ENCODE measurements around the gene MOSPD3. TPM values are rescaled to one million over a fixed set of nuclear protein-coding genes. Genes with fewer than 3 reads are reported as not detected.

The MOSPD3 gene
- total and polyA plus RNA-seq, 2 of the 13 experiments (the other 11 are each of a cell fraction or from before 2014, with no cell fraction given) = 7.6 to 8.8 TPM

GRCh38 chr7:100568896-100569844 is 43.2 kb upstream of the MOSPD3 start (continued):
- TF ChIP-seq PATZ1 (CRISPR knock-in tag; IDR thresholded peaks at IDR 0.05) (0 out of 2 replicates have a peak, but pooled peaks have one; percentile 73), RELA (CRISPR knock-in tag; IDR thresholded peaks at IDR 0.05) (no peak), REL (CRISPR knock-in tag; conservative IDR thresholded peaks at IDR 0.05) (peak; percentile 92; the same call in 1 of the 2 replicates), REST (IDR thresholded peaks at IDR 0.05; ENCODE audit: borderline replicate concordance in 1 of 2, low read depth in 1 of 2, low read length in 2 of 2) (no peak), REXO4 (CRISPR knock-in tag; IDR thresholded peaks at IDR 0.05; ENCODE audit: borderline replicate concordance) (peak; percentile 28; the same call in 1 of the 2 replicates), XRCC5 (optimal IDR thresholded peaks at IDR 0.05; ENCODE audit: low read length) (peak; percentile 94), HOXA5 (CRISPR knock-in tag; IDR thresholded peaks at IDR 0.05) (peak; percentile 13), GATAD2A (CRISPR knock-in tag; IDR thresholded peaks at IDR 0.05) (0 out of 2 replicates have a peak, but pooled peaks have one; percentile 38), WIZ (CRISPR knock-in tag; IDR thresholded peaks at IDR 0.05) (no peak)
- TF ChIP-seq, protein P1, sequence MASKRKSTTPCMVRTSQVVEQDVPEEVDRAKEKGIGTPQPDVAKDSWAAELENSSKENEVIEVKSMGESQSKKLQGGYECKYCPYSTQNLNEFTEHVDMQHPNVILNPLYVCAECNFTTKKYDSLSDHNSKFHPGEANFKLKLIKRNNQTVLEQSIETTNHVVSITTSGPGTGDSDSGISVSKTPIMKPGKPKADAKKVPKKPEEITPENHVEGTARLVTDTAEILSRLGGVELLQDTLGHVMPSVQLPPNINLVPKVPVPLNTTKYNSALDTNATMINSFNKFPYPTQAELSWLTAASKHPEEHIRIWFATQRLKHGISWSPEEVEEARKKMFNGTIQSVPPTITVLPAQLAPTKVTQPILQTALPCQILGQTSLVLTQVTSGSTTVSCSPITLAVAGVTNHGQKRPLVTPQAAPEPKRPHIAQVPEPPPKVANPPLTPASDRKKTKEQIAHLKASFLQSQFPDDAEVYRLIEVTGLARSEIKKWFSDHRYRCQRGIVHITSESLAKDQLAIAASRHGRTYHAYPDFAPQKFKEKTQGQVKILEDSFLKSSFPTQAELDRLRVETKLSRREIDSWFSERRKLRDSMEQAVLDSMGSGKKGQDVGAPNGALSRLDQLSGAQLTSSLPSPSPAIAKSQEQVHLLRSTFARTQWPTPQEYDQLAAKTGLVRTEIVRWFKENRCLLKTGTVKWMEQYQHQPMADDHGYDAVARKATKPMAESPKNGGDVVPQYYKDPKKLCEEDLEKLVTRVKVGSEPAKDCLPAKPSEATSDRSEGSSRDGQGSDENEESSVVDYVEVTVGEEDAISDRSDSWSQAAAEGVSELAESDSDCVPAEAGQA (IDR thresholded peaks at IDR 0.05; ENCODE audit: low read depth) = no peak
- TF ChIP-seq, protein P1 (CRISPR knock-in tag; IDR thresholded peaks at IDR 0.05; ENCODE audit: borderline replicate concordance) = no peak
- TF ChIP-seq, protein P2, sequence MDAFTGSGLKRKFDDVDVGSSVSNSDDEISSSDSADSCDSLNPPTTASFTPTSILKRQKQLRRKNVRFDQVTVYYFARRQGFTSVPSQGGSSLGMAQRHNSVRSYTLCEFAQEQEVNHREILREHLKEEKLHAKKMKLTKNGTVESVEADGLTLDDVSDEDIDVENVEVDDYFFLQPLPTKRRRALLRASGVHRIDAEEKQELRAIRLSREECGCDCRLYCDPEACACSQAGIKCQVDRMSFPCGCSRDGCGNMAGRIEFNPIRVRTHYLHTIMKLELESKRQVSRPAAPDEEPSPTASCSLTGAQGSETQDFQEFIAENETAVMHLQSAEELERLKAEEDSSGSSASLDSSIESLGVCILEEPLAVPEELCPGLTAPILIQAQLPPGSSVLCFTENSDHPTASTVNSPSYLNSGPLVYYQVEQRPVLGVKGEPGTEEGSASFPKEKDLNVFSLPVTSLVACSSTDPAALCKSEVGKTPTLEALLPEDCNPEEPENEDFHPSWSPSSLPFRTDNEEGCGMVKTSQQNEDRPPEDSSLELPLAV (CRISPR knock-in tag; conservative IDR thresholded peaks at IDR 0.05; ENCODE audit: low read depth) = no peak
